Measurements from ENCODE around the gene IFNL1.
"Not testable (repeated sequence)": the region's sequence is repeated elsewhere in the genome, so short reads cannot be mapped to it uniquely, and the experiment has no call there.

IFNL1 gene

GRCh38 chr19:39334444-39334976 lies 38.3 kb downstream of the IFNL1 start:
- no peak for DNase-seq

GRCh38 chr19:39335168-39335548 lies 39.0 kb downstream of the IFNL1 start:
- no peak for DNase-seq

- DNase-seq, result no peak
These were observed 40.3 kb downstream of the IFNL1 start for GRCh38 chr19:39336483-39336882.

DNA sequence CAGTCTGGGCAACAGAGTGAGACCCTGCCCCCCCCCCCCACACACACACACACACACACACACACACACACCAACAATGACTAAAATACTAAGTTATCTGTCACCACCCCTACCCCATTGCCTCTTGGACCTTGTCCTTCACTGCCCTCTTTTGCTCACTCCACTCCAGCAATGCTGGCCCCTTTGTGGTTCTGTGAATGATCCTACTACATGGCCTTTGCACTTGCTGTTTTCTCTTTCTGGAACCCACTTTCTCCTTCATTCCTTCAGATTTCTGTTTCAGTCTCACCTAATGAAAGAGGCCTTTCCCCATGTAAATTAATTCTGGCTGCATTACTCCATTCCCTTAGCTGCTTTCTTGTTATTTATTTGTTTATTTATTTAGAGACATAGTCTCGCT lies 43.5 kb downstream of the IFNL1 start:
- no peak for DNase-seq

GRCh38 chr19:39340156-39340555 lies 43.9 kb downstream of the IFNL1 start:
- not testable (repeated sequence) for DNase-seq

DNA sequence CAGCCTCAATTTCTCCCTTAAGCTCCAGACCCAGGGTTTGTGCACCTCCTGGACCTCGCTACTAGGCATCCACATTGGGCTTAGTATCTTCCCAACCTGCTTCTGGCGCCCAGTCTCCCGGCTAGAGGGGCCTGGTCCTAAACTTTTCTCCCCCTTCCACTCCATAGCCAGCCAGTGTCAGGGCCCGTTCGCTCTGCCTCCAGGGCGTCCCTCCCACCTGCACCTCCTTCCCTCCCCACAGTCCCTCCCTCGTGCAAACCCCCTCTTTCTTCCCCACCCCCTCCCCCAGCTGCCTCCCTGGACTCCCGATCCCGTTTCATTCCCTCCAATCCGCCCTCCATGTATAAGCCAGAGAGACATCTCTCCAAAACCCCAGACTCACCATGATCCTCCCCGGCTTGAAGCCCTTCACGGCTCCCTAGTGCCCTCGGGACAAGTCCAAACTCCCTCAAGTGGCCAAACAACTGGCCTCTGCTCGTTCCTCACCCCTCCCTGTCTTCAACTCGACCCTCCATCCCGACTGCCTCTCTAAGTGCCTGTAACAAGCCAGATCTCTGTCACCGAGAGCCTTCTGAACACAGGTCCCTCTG lies 45.0 kb downstream of the IFNL1 start:
- DNase-seq, result no peak

DNA sequence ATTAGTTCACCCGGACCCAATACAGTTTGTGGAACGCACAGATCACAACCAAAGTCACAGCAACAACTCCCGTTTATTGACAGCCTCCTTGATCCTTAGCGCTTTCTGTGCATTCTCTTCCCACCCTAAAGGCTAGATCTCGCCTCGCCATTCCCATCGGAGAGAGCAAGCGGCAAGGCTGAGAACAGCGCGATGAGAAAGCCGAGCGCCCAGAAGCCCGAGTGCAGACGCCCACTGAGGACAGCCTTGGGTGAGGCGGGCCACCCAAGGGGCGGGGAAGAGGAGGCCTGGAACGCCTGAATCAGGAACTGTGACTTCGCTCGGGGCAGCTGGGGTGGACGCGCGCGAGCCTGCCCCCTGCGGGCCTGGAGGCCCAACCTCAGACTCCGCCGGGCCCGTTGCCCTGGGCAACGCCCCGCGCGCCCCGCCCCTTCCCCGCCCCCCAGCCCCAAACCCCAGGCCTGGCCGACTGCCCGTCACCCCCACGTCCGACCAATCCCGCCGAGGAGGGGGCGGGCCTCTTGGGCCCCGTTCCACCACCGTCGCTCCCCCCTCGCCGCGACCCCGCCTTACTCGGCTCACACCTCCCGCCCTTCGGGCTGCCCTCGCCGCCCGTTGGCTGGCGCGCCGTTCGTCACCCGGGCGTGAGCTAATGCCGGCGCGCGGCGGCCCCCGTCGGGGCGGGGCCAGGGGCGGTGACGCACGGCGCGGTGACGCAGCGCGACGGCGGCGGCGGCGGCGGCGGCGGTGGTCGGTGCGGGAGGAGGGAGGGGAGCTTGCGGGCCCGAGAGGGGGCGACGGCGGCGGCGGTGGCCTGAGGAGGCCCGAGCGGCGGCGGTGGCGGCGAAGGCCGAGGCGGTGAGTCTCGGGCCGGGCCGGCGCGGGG lies 45.8 kb downstream of the IFNL1 start, which contains the start of gene SAMD4B:
SAMD4B (plus strand) TSS at position 703 of the 886 bp plus-strand sequence. CDS start 14,473 bp downstream, outside the sequence.
- peak; percentile 99 for DNase-seq

- DNase-seq, result no peak
These were observed 46.6 kb downstream of the IFNL1 start for GRCh38 chr19:39342647-39343305.

DNA sequence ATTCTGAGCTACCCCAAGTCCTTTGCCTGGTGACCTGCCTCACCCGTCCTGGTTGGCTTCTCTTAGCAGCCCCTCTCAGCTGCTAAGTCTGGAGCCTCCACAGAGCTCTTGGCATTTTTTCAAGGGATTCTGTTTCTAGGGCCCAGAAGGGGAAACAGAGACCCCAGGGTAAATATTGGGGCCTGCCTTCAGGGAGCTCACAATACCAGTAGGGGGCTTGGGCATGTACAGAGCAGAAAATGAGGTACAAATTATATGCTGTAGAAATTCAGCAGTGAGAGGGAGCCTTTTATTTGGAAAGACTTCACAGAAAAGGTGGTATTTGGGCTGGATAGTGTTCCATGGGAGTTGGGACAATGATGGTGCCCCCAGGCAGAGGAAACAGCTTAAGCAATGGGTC lies 49.7 kb downstream of the IFNL1 start:
- DNase-seq, result no peak

DNA sequence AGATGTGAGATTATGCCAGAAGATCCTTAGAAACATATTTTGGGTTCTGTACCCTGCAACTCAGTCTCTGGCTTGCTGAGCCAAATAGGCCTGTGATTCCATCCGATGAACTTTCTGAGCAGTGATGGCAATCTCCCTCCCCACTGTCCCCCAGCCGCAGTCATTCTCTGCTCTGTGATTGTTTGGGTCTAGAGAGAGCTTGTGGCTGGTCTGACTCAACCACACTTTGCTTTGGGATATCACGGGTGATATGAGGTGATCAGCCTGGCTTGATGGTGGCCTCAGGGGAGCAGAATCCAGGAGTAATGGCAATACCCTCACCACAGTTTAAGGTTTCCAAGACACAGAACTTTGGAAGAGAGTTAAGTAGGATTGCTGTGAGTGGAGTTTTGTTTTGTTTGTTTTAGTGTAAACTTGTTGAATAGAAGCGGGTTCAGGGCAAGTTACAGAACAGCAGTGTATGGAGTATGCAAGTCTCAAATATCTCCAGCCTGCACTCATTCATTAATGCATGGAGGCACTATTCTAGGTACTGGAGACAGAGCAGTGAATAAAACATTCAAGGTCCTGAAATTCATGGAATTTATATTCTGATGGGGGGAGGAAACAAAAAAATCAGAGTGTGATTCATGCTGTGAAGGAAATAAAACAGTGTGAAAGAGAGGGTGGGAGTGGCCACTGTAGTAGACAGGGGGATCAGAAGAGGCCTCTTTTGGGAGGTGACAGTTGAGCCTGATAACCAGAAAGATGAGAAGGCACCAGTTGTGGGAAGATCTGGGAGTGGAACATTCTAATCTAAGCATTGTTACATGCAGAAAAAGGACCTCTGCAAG lies 51.3 kb downstream of the IFNL1 start:
- DNase-seq, result no peak

All from activated effector memory CD4-positive, alpha-beta T cell treated with Interleukin-2 at 50 U/mL for 16 hours (primary cell).